ENCODE data around the gene PRR15L.
A peak's percentile ranks its signal among the peaks of the same experiment; 100 is the strongest.
"Not testable (repeated sequence)": the region's sequence is repeated elsewhere in the genome, so short reads cannot be mapped to it uniquely, and the experiment has no call there.

Gene PRR15L

GRCh38 chr17:47988445-47988844, 30.8 kb upstream of the PRR15L start:
- not testable (repeated sequence) for DNase-seq (ENCODE audit: low read depth)

- no peak for DNase-seq (ENCODE audit: low read depth)
Measured at GRCh38 chr17:47987240-47987835, 29.7 kb upstream of the PRR15L start.

- no peak for DNase-seq (ENCODE audit: low read depth)
Measured at GRCh38 chr17:47986520-47986919, 28.8 kb upstream of the PRR15L start.

- DNase-seq (ENCODE audit: low read depth): no peak
Measured at GRCh38 chr17:47983492-47984223, 26.0 kb upstream of the PRR15L start.

- DNase-seq (ENCODE audit: low read depth): peak; percentile 61
Measured at GRCh38 chr17:47982645-47983390, 25.1 kb upstream of the PRR15L start.

- no peak for DNase-seq (ENCODE audit: low read depth)
Measured at GRCh38 chr17:47982091-47982617, 24.5 kb upstream of the PRR15L start.

- no peak for DNase-seq (ENCODE audit: low read depth)
Measured at GRCh38 chr17:47981462-47981861, 23.8 kb upstream of the PRR15L start.

GRCh38 chr17:47980541-47980940, 22.9 kb upstream of the PRR15L start:
- DNase-seq (ENCODE audit: low read depth): no peak

GRCh38 chr17:47978324-47978723, 20.6 kb upstream of the PRR15L start:
- no peak for DNase-seq (ENCODE audit: low read depth)

- no peak for DNase-seq (ENCODE audit: low read depth)
Measured at GRCh38 chr17:47975823-47976205, 18.1 kb upstream of the PRR15L start.

GRCh38 chr17:47975189-47975822, 17.6 kb upstream of the PRR15L start:
- DNase-seq (ENCODE audit: low read depth): no peak

GRCh38 chr17:47973541-47973940, 15.9 kb upstream of the PRR15L start:
- DNase-seq (ENCODE audit: low read depth): no peak

- DNase-seq (ENCODE audit: low read depth): peak; percentile 98
Measured at GRCh38 chr17:47970725-47971499, 13.2 kb upstream of the PRR15L start, which contains the start of gene CDK5RAP3. CDK5RAP3 (plus strand) TSS chr17:47971113; CDS start chr17:47971147, 34 bp downstream.

GRCh38 chr17:47969930-47970724, 12.4 kb upstream of the PRR15L start:
- no peak for DNase-seq (ENCODE audit: low read depth)

GRCh38 chr17:47968836-47969235, 11.2 kb upstream of the PRR15L start:
- peak; percentile 71 for DNase-seq (ENCODE audit: low read depth)

GRCh38 chr17:47967607-47968252, 10.0 kb upstream of the PRR15L start:
- peak; percentile 89 for DNase-seq (ENCODE audit: low read depth)

GRCh38 chr17:47966079-47966519, 8.4 kb upstream of the PRR15L start:
- DNase-seq (ENCODE audit: low read depth): peak; percentile 68

- no peak for DNase-seq (ENCODE audit: low read depth)
Measured at GRCh38 chr17:47964856-47965255, 7.2 kb upstream of the PRR15L start.

- DNase-seq (ENCODE audit: low read depth): no peak
Measured at GRCh38 chr17:47962901-47963300, 5.2 kb upstream of the PRR15L start.

- DNase-seq (ENCODE audit: low read depth): no peak
Measured at GRCh38 chr17:47961406-47961805, 3.7 kb upstream of the PRR15L start.
